Activated CD8-positive, alpha-beta memory T cell treated with anti-CD3 and anti-CD28 coated beads, Interleukin-2, amount 10 ng/mL, durations not matched to agents 7 days and 5 days (primary cell): Measurements from ENCODE around the gene POMZP3. TPM values are rescaled to one million over a fixed set of nuclear protein-coding genes. Genes with fewer than 3 reads are reported as not detected.
A peak's percentile ranks its signal among the peaks of the same experiment; 100 is the strongest.
"Not testable (repeated sequence)": the region's sequence is repeated elsewhere in the genome, so short reads cannot be mapped to it uniquely, and the experiment has no call there.

Source experiments
- ATAC-seq: fragments of 150-1000 bp; cut with Tn5 transposase; one replicate; pipeline ENCODE4 v1.10.0; 2021; ENCODE audit warnings: moderate library complexity
- CTCF ChIA-PET: fragments of 350-600 bp; sonication (Branson Sonifier 250); formaldehyde crosslinking; loops from one replicate; lab custom pipeline; 2021; ENCODE audit warnings: antibody characterized with exemption; lab: Charles Lee
- DNase-seq: peaks from one replicate; pipeline ENCODE4 v3.0.0-alpha.2; 2020
- H3K27ac Mint-ChIP-seq: one replicate; pipeline ENCODE4 v1.8.0; 2021; ENCODE audit warnings: mild to moderate bottlenecking, mixed read lengths
- H3K27me3 Mint-ChIP-seq: one replicate; pipeline ENCODE4 v1.8.0; 2021; ENCODE audit warnings: mixed read lengths
- H3K36me3 Mint-ChIP-seq: one replicate; pipeline ENCODE4 v1.8.0; 2021; ENCODE audit warnings: mild to moderate bottlenecking, mixed read lengths
- H3K4me1 Mint-ChIP-seq: one replicate; pipeline ENCODE4 v1.8.0; 2021; ENCODE audit warnings: mixed read lengths
- H3K4me3 Mint-ChIP-seq: one replicate; pipeline ENCODE4 v1.8.0; 2021; ENCODE audit warnings: mild to moderate bottlenecking, moderate library complexity, mixed read lengths
- H3K9me3 Mint-ChIP-seq: one replicate; pipeline ENCODE4 v1.8.0; 2022; ENCODE audit warnings: low read depth, mixed read lengths
- total RNA-seq, 2 experiments: library from RNA; stranded (reverse); gene quantifications; one replicate each; pipeline ENCODE4 v1.2.3, GENCODE V29; 2021

The POMZP3 gene
- total RNA-seq = 10 to 100 TPM; 11.6 to 13.5 TPM

- H3K4me3 Mint-ChIP-seq = peak within 1 kb of the TSS; percentile 81
- H3K27me3 Mint-ChIP-seq, CTCF ChIA-PET, H3K9me3 Mint-ChIP-seq, H3K36me3 Mint-ChIP-seq: not testable (repeated sequence)
- DNase-seq (peak; percentile 54), ATAC-seq (peak; percentile 92)
- peak within 1 kb of the TSS; percentile 89 for H3K27ac Mint-ChIP-seq
- peaks cover 11% of the 10 kb centered on the region for H3K4me1 Mint-ChIP-seq
Observed at GRCh38 chr7:76626989-76627642, at the start of gene POMZP3. POMZP3 (minus strand) TSS chr7:76627279; CDS start chr7:76626064, 1,215 bp downstream.

- peaks cover 13% of the 10 kb centered on the region for H3K27me3 Mint-ChIP-seq
- ATAC-seq, H3K4me3 Mint-ChIP-seq, H3K9me3 Mint-ChIP-seq, H3K4me1 Mint-ChIP-seq, H3K27ac Mint-ChIP-seq, H3K36me3 Mint-ChIP-seq, DNase-seq, CTCF ChIA-PET: not testable (repeated sequence)
Observed at GRCh38 chr7:76675783-76676182, 48.7 kb upstream of the POMZP3 start.

- H3K27me3 Mint-ChIP-seq, H3K4me1 Mint-ChIP-seq, CTCF ChIA-PET, ATAC-seq, H3K9me3 Mint-ChIP-seq, H3K27ac Mint-ChIP-seq, H3K4me3 Mint-ChIP-seq, DNase-seq, H3K36me3 Mint-ChIP-seq: not testable (repeated sequence)
Observed at GRCh38 chr7:76673346-76673745, 46.3 kb upstream of the POMZP3 start.

DNA sequence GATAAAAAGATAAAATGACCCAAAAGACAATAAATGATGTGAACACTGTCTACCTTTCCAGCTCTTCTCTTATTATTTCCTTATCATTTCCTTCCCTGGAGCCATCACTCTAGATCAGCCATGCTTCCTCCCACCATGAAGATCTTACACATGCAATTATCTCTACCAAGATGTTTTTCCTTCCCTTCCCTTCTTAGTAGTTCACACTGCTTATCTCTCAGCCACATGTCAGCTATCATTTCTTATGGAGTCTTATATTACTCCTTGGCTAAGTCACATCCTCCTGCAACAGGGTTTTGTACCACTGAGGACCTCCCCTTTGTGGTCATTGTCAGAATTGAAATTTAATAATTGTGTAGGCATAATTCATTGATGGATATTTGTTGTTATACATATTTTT, 32.1 kb upstream of the POMZP3 start:
- H3K27ac Mint-ChIP-seq, H3K9me3 Mint-ChIP-seq, ATAC-seq, H3K36me3 Mint-ChIP-seq, DNase-seq, H3K27me3 Mint-ChIP-seq, H3K4me3 Mint-ChIP-seq, CTCF ChIA-PET, H3K4me1 Mint-ChIP-seq: not testable (repeated sequence)

DNA sequence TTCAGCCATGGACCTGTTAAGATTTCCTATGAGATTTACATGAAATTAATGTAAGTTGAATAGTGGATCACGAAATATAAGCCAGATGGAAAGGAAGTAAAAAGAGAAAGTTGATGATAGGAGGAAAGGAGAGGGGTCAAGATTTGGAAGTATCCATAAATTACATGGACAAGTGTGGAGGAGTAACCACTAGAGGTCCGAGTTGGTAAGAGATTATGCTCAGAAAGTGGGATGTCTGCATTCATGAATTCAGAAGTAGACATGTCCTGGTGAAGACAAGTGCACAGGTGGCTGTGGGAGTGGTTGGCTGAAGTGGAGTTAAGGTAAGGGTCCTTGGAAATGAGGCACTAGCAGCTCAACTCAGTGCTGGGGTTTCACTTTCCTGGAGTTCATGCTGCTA, 29.3 kb upstream of the POMZP3 start:
- H3K4me3 Mint-ChIP-seq, H3K4me1 Mint-ChIP-seq, H3K36me3 Mint-ChIP-seq, CTCF ChIA-PET, H3K9me3 Mint-ChIP-seq, ATAC-seq, H3K27me3 Mint-ChIP-seq, DNase-seq, H3K27ac Mint-ChIP-seq: not testable (repeated sequence)

- H3K9me3 Mint-ChIP-seq, CTCF ChIA-PET, ATAC-seq, H3K4me3 Mint-ChIP-seq, DNase-seq, H3K36me3 Mint-ChIP-seq, H3K4me1 Mint-ChIP-seq, H3K27me3 Mint-ChIP-seq, H3K27ac Mint-ChIP-seq: not testable (repeated sequence)
Observed at GRCh38 chr7:76642620-76643019, 15.5 kb upstream of the POMZP3 start.

DNA sequence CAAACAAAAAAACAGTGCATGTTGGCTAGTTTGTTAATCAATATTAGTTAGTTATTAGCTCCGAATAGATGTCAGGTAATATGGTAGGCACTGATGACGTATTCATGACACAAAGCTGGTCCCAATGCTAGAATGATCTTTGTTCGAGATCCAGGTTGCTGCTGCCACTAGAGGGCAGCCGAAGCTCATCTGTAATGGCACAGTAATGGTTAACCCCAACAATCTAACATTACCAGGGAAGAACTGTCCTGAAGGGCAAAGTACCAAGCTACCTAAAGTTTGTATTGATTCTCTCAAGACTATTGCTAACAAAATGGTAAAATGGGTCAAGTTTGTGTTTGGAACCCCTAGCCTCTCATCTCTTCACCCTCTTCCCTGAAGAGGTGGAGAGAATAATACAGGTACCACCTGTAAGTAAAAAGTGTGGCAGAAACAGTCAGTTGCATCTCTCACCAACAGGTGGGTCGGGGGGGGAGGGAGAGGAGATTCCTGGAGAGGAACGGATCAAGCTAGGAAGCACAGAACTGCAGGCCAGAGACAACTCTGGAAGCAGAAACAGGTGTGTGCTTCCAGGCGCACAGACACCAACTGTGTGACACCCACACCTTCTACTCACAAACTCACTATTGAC, 10.1 kb upstream of the POMZP3 start:
- H3K4me1 Mint-ChIP-seq, H3K4me3 Mint-ChIP-seq, H3K9me3 Mint-ChIP-seq, CTCF ChIA-PET, H3K27ac Mint-ChIP-seq, DNase-seq, H3K27me3 Mint-ChIP-seq, H3K36me3 Mint-ChIP-seq: not testable (repeated sequence)
- ATAC-seq = peak; percentile 92

DNA sequence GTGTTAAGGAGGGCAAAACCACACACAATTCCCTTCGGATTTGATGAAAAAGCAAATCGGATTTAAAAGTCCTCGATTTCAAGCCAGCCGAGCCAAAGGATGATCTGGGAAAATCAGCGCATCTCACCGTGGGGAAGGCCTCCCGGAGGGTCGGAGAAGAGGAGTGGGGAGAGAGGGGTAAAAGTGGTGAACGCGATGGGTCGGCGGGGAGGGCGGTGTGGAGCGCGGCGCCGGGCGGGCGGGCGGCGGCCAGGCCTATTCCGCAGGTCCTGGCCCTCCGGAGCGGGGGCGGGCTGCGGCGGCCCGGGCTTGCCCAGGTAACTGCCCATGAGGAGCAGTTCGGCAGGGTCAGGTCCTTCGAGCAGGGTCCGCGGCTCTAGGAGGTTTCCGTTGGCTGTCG, 498 bp downstream of the POMZP3 start:
- ATAC-seq = peak; percentile 64
- not testable (repeated sequence) for H3K27me3 Mint-ChIP-seq, H3K9me3 Mint-ChIP-seq

GRCh38 chr7:76619439-76620190, 7.5 kb downstream of the POMZP3 start:
- H3K4me1 Mint-ChIP-seq, H3K36me3 Mint-ChIP-seq, H3K27me3 Mint-ChIP-seq, H3K4me3 Mint-ChIP-seq, ATAC-seq, H3K27ac Mint-ChIP-seq, CTCF ChIA-PET, H3K9me3 Mint-ChIP-seq, DNase-seq: not testable (repeated sequence)

More for the DNA sequence above, 498 bp downstream of the POMZP3 start:
- Mint-ChIP-seq H3K27ac (peak overlapping the region; percentile 86), H3K4me1 (peaks cover 11% of the 10 kb centered on the region), H3K4me3 (peak overlapping the region; percentile 80)
- H3K36me3 Mint-ChIP-seq, CTCF ChIA-PET: not testable (repeated sequence)
- peak; percentile 43 for DNase-seq

DNA sequence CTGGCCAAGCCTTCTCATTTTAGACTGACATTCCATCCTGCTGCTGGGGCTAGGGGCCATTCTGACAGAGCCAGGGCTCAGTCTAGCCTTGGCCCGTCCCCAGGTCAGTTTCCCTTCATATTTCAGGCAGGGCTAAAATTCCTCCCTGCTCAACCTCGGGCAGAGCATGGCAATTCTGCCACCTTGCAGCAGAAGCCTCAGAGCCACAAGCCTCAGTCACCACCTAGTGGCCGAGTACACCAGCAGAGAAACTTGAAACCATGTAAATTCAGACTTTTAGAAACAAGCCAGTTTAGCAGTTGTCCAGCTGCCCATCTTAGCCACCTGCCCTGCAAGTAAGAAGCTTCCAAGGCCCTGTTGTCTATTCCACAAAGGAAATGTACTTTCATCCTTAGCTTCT, 13.3 kb downstream of the POMZP3 start:
- H3K9me3 Mint-ChIP-seq, H3K27ac Mint-ChIP-seq, H3K27me3 Mint-ChIP-seq, H3K36me3 Mint-ChIP-seq, H3K4me3 Mint-ChIP-seq, H3K4me1 Mint-ChIP-seq, CTCF ChIA-PET: not testable (repeated sequence)
- ATAC-seq (peak; percentile 48), DNase-seq (peak; percentile 62)

- CTCF ChIA-PET, H3K27ac Mint-ChIP-seq, H3K27me3 Mint-ChIP-seq, H3K9me3 Mint-ChIP-seq, H3K36me3 Mint-ChIP-seq, DNase-seq, H3K4me3 Mint-ChIP-seq, ATAC-seq: not testable (repeated sequence)
- H3K4me1 Mint-ChIP-seq = peaks cover 14% of the 10 kb centered on the region
Observed at GRCh38 chr7:76612232-76612631, 14.8 kb downstream of the POMZP3 start.

- H3K27me3 Mint-ChIP-seq, CTCF ChIA-PET, DNase-seq, H3K4me3 Mint-ChIP-seq, H3K27ac Mint-ChIP-seq, H3K9me3 Mint-ChIP-seq, H3K36me3 Mint-ChIP-seq: not testable (repeated sequence)
- H3K4me1 Mint-ChIP-seq = peaks cover 24% of the 10 kb centered on the region
- ATAC-seq = peak; percentile 44
Observed at GRCh38 chr7:76609864-76610263, 17.2 kb downstream of the POMZP3 start.

GRCh38 chr7:76608469-76608868, 18.6 kb downstream of the POMZP3 start:
- Mint-ChIP-seq H3K27ac (peak overlapping the region; percentile 23), H3K4me1 (peaks cover 24% of the 10 kb centered on the region)
- H3K9me3 Mint-ChIP-seq, ATAC-seq, H3K4me3 Mint-ChIP-seq, H3K27me3 Mint-ChIP-seq, DNase-seq, H3K36me3 Mint-ChIP-seq: not testable (repeated sequence)
- CTCF ChIA-PET = interaction anchor here (0.7 kb wide), 1 partner anchor 294 kb away, joined by 3 read pairs; no protein-coding TSS in a partner anchor

GRCh38 chr7:76606027-76606426, 21.1 kb downstream of the POMZP3 start:
- H3K36me3 Mint-ChIP-seq, H3K27me3 Mint-ChIP-seq, CTCF ChIA-PET, H3K9me3 Mint-ChIP-seq: not testable (repeated sequence)
- peak; percentile 80 for DNase-seq
- peak; percentile 95 for ATAC-seq
- H3K4me1 Mint-ChIP-seq = peaks cover 24% of the 10 kb centered on the region
- H3K4me3 Mint-ChIP-seq = peak overlapping the region; percentile 24
- H3K27ac Mint-ChIP-seq = peak overlapping the region; percentile 88
